ENCODE results near the gene CXCR4.

DNA sequence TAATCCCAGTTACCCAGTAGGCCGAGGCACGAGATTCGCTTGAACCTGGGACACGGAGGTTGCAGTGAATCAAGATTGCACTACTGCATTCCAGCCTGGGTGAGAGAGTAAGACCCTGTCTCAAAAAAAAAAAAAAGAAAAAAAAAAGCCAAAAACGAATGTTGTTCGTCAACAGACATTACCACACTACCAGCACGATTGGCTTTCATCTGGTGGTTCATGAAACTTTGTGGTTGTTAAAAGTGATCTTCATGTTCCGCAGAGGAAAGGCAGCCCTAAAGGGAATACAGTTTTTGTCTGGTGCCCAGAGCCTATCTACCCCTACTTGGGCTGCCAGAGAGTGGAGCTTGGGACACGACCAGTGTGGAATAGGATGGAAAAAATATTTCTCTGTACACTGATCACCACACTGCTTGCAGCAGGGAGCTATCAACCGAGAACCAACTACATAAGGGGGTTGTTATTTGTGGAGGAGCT is 13.6 kb upstream of the CXCR4 start:
- TF ChIP-seq GATA3 (IDR thresholded peaks at IDR 0.05; ENCODE audit: low read depth, low read length) (no peak), GATA2 (IDR thresholded peaks at IDR 0.05; ENCODE audit: low read depth, low read length) (no peak)
